GM21528 (cell line): Measurements from ENCODE around the gene ASB18.

Source experiments
- ATAC-seq: cut with Tn5 transposase; IDR thresholded peaks from one replicate; pipeline ENCODE4 v1.9.1; 2021; ENCODE audit warnings: mild to moderate bottlenecking, moderate library complexity; ENCODE audit not compliant: unreplicated experiment, low FRiP score

The ASB18 gene

DNA sequence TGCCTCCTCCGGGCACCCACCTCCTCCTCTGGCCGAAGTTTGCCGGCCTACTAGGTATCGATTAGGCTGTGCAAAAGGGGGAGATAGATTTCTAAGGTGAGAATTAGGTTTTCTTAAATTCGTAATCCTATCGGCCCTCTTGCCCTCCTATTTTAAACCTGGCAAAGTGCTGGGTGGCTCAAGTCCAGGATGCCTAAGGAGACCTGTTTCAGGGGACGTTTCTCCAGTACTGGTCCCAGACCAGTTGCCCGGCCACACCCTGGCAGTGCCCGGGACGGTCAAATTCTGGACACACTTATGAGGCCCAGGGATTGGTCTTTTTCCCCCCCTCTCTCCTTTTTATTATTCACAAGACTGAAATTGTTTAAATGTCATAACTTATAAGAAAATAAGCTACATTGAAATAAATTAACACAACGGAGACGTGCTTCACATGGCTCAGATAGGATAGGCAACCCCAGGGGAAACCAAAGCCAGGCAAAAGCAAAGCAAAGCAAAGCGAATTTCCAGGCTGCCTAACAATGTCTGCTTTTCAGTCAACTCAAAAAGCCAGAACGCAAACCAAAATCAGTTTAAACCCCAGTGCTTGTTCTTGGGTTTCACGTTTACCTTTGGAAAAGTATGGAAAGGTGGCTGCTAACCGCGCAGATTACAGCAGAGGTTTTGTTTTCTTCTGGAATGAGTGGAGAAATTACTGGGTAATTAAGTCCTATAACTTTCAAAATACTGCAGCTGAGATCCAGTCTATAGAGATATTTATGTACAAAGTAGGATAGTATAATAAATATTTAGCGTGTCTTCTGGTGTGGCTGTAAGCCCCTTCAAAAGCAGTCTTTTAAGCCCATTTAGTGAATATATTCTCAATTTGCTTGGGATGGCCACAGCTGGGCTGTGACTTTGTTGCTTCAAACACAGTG is 99.0 kb downstream of the ASB18 start:
- no peak for ATAC-seq

DNA sequence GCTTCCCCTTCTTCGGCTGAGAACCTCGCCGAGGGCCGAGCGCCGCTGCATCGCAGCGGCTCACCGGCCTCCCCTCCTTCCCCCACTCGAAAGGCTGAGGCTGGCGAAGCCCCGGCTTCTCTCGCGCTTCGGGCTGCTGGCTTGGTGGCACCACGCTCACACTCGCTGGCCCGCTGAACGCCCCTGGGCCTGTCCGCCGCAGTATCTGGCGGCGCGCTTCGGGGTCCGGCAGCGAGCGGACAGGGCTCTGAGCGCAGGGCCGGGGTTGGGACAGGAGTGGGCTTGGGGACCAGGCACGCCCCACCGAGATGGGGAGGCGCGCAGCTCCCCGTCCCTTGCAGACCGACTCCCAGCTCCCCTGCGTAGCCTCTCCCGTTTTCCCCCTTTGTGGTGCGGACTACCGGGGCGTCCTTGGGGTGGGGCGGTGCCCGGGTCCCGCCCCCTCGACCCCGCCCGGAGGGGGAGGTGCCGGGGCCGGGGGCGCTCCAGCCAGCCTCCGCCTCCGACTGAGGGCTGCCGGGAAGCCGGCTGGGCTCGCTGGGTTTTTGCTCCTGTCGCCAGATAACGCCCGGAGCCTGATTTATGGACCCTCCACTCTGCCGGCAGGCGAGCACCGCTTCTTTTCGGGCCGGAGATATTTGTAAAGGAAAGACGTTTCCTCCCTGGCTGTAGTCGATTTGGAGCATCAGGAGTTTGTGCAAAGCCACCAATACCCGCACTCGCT is 99.8 kb downstream of the ASB18 start:
- ATAC-seq = no peak

DNA sequence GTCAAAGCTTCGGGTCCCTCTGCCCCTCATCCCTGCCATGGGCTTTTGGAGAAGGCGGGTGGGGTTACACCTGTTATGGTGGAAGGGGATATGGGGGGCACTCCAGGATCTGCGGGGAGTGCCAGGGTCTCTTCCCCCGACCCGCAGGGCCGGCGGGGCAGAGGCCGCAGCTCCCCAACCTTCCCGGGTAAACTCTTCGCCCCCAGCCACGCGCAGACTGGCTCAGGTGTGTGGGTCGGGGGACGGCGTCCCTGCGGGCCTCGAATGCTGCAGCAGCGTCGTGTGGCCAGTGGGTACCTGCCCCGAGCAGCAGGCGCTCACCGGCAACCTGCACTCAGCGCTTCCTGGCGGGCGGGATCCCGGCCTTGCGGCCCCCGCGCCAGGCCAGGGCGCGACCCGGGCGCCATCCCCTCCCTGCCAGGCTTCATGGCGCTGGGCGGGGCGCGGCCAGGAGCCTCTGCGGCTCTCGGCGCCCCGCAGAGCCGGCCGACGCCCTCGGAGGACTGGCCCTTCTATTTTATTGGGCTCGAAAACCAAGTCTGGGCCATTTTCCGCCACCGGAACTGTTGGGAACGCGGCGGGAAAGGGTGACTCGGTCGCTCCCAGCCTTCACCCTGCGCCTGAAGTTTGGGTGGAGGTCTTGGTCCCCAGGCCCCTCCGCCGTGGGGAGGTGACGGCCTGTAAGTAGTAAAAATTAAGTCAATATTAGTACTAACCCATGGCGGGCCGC is 100.6 kb downstream of the ASB18 start:
- ATAC-seq = no peak

DNA sequence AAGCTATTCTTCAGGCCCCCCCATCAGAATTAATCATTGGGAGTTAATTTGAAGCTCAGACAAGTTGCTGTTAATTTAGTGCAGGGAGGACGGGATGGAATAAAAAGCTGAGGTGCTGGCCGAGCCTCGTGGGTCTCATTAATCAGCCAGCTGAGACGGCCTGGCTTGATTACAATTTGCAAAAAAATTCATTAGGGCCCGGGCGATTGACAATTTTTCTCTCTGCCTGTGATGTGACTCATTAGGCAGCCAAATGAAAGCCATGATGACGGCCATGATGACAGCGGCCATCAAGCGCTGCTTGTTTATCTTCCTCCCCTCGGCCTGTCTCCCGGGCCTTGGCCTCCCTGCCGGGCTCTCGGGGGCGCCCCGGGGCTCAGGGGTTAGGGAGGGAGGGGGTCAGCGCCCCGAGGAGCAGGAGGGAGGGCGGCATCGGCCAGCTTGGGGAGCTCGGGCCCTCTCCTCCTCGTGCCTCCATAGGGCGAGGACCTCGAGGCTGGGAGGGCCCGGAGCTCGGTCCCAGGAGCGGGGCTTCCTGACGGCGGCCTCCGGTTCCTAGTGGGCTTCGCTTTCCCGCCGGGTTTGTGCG is 101.2 kb downstream of the ASB18 start:
- no peak for ATAC-seq

DNA sequence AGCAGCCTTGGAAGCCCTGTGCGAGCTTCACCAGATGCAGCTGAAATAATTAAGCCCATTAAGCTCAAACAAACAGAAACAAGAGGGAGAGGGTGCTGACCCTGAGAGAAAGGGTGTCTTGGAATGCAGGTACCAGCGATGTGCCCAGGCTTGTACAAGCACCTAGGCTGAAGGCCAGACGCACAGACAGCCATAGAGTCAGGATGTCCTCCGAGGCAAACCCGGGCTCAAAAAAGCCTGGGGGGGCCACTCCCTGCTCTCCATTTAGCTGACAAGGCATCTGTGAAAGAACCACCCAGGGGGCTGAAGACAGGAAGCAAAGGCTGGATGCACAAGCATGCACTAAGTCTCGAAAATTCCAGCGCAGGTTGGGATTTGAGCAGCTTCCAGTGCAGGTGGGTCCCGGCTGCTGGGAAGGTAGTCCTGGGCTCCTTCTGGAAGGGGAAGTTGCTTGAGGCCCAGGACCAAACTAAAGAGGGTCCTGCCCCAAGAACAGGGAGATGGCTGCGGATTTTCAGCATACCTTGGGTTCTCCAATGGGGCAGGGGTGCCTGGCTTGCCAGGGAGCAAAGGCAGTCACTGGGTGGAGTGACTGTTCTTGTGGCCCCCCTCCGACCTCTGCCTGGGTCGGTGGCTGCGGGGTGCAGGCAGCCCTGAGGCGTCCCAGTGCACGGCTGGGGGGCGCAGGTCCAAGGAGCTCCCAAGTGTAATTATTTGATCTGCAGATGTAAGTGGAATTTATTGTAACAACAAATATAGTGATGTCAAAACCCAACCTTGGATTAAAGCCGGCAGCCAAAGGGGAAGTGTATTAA is 102.0 kb downstream of the ASB18 start:
- ATAC-seq = no peak

- ATAC-seq = no peak
Measured at GRCh38 chr2:236161531-236161930, 102.7 kb downstream of the ASB18 start.

DNA sequence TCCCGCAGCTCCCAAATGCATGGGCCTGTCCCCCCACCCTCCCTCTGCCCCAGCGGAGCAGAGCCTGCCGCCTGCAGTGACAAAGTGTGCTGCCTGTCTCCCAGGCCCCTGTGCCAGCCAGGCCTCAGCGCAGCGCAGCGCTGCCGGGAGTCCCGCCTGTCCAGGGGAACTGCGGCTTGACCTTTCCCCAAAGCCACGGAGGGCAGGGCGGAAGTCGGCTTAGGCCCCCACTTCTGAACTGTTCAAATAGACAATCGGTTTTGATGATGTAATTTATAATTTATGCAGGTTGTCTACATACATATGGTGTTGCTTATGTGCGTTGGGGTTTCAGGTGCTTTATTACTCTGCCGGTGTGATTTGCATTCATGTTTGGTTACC is 103.1 kb downstream of the ASB18 start:
- ATAC-seq = no peak

DNA sequence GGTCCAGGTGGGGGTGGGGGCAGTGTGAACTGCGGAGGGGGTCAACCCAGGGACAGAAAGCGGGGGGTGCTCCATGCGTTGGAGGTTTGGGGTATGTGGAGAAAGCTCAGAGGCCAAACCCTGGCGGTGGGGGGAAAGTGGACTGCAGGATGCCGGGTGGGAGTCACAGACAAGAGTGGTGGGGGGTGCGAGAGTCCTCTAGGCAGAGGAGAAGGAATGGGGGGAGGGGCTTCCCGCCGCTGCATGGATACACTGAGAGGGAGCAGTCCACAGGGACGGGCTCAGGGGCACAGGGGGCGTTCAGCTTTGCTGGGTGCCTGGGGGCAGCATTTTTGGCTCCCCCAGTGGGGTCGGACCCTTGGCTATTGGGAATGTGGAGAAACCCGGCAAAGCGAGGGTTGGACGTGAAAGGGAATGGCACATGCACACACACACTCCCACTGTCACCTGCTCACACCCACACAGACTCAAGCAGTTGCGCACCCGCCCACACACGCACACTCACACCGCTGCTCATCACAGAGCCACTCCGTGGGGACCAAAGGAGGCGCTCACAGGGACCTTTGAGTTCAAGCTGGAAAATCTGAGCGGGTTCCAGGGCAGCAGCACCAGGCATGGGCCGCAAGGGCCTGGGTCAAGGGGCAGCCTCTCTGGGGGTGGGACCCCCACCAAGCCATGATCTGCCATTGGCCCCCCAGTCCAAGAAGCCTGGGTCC is 103.7 kb downstream of the ASB18 start:
- no peak for ATAC-seq

- ATAC-seq = no peak
Measured at GRCh38 chr2:236159778-236160170, 104.4 kb downstream of the ASB18 start.

- ATAC-seq = no peak
Measured at GRCh38 chr2:236158969-236159777, 105.0 kb downstream of the ASB18 start.

GRCh38 chr2:236157815-236158498 is 106.2 kb downstream of the ASB18 start:
- ATAC-seq = no peak

DNA sequence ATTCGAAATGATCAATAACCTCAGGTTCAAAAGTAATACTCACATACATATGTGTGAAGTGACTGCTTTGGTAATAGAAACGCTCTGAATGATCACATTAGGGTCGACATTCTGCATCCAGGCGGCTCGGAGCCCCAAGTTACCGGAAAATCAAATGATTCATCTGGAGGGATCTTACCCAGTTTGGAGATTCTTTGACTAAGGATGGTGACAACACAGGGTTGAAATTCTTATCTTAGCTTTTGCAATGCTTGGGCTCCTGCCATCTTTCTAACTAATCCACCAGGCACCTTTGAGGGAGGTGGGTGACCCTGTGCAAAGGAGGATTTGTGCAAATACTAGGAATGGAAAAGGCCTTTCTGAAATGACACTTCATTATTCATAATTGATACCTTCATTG is 106.8 kb downstream of the ASB18 start:
- no peak for ATAC-seq

DNA sequence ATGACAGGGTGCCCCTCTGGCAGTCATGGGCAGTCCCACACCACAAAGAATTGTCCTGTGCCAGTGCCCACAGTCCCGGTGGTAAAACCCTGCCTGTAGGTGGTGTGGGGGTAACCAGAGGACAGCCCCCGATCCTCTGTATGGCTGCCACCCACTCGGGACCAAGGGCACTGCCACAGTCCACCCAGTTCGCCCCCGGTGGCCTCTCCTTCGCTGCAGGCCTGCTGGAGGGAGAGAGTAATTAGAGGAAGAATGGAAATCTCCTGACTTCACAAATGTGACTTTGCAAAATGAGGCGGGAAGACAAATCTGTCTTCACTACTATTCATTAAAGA is 107.4 kb downstream of the ASB18 start:
- ATAC-seq = no peak

DNA sequence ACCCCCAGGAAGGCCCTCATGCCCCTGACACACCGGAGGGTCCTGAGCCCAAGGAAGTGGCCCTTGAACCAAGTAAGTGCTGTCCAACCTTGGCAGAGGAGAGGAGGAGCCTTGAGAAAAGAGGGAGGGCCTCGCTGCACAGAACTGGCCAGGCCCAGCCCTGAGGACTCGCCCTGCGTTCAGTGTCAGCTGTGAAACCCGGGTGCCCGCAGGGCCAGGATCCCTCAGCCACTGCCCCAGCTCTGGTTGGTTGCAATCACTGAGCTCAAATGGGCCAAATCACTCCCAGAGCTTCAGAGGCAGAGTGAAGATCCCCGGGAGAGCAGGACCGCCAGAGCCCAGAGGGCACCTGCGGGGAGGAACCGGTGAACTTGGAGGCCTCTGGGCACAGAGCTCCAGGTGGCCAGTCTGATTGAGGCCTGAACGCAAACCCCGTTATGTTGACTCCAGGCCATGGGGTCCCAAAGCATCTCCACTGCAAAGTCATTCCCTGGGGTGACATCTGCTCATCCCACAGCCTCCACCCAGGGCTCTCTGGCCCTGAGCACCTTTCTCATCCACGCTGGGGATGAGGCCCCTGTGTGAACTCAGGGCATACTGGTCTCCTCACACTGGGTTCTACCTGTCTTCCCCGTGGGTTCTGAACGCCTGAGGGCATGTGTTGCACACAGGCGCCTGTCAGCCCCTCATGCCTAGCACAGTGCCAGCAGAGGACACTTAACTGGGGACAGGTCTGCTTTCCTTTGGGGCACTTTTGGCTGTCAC is 107.9 kb downstream of the ASB18 start:
- no peak for ATAC-seq

- no peak for ATAC-seq
Measured at GRCh38 chr2:236155406-236155805, 108.8 kb downstream of the ASB18 start.

DNA sequence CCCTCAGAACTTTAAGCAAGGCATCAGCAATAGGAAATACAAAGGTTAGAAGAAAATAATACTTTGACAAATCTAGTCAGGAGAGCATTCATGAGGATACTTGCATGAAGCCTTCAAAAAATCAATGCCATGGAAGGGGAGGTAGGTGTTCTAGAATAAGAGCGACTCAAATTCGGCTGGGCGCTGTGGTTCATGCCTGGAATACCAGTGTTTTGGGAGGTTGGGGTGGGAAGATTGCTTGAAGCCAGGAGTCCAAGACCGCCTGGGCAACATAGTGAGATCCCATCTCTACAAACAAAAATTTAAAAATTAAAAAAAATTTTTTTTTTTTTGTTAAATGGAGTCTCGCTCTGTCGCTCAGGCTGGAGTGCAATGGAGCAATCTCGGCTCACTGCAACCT is 117.8 kb downstream of the ASB18 start:
- no peak for ATAC-seq

DNA sequence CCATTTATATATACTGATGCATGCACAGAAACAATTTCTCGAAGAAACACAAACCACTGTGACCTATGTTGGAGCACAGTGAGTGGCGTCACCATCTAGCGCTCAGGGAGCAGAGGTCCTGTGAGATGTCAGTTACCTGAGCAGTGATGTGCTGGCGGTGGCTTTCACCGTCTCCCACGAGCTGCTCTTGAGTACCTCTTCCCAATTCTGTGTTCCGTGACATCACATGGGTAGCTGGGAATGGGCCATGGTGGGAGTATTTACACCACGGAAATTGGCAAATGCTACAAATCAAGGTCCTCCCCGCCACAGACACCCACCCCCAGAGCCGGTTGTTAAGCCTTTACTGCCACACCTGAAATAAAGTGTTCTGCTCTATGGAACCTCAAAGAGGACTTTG is 120.4 kb downstream of the ASB18 start:
- ATAC-seq = no peak
